BLaER1 treated with 17β-estradiol and CSF1 and Interleukin-3, amounts not matched to agents 10 nM and 100 nM (cell line): Measurements from ENCODE around the gene UBIAD1.

ENCODE experiments used
- H3K27ac ChIP-seq, 11 experiments: shearing (Covaris generic); formaldehyde crosslinking; 2 replicates each; pipeline ENCODE4 v1.8.1; 2022
- H3K27me3 ChIP-seq, 11 experiments: shearing (Covaris generic); formaldehyde crosslinking; 2 replicates each; pipeline ENCODE4 v1.8.1; 2022
- H3K36me3 ChIP-seq, 11 experiments: shearing (Covaris generic); formaldehyde crosslinking; 2 replicates each; pipeline ENCODE4 v1.8.1; 2022
- H3K4me1 ChIP-seq, 10 experiments: shearing (Covaris generic); formaldehyde crosslinking; 2 replicates each; pipeline ENCODE4 v1.8.1; 2022
- H3K4me2 ChIP-seq, 11 experiments: shearing (Covaris generic); formaldehyde crosslinking; 2 replicates each; pipeline ENCODE4 v1.8.1; 2022
- H3K4me3 ChIP-seq, 10 experiments: shearing (Covaris generic); formaldehyde crosslinking; 2 replicates each; pipeline ENCODE4 v1.8.1; 2022
- H3K9ac ChIP-seq, 11 experiments: shearing (Covaris generic); formaldehyde crosslinking; 2 replicates each; pipeline ENCODE4 v1.8.1; 2022
- H3K9me3 ChIP-seq, 11 experiments: shearing (Covaris generic); formaldehyde crosslinking; replicated peaks in 1 of 11; 2 replicates each; pipeline ENCODE4 v1.8.1; 2022
- H4K20me1 ChIP-seq, 11 experiments: shearing (Covaris generic); formaldehyde crosslinking; 2 replicates each; pipeline ENCODE4 v1.8.1; 2022
- Cebpa-rat ChIP-seq, 11 experiments: shearing (Covaris generic); IDR thresholded peaks; 2 replicates each; pipeline ENCODE4 v1.8.1; 2022

UBIAD1 gene

DNA sequence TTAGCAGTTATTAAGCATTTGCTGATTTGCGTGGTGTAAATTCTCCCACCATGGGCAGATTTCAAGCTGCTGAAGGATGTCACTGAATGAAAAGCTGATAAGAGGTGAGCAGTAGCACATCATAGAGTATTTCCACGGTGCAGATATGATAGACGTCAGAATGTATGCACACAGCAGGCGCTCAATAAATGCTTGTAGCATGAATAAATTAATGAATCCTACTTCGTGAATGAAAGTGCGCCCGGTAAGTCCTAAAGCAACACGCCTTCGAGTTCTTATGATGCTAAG, 510 bp upstream of the UBIAD1 start:
- H3K4me1 ChIP-seq, result peaks cover 28 to 35% (median 29%) of the 10 kb centered on the region in 10 experiments
- H3K9ac ChIP-seq, result peak overlapping the region in 3 of 11 experiments; percentile 37 to 50 (median 50); a peak in 3 of 22 replicates

DNA sequence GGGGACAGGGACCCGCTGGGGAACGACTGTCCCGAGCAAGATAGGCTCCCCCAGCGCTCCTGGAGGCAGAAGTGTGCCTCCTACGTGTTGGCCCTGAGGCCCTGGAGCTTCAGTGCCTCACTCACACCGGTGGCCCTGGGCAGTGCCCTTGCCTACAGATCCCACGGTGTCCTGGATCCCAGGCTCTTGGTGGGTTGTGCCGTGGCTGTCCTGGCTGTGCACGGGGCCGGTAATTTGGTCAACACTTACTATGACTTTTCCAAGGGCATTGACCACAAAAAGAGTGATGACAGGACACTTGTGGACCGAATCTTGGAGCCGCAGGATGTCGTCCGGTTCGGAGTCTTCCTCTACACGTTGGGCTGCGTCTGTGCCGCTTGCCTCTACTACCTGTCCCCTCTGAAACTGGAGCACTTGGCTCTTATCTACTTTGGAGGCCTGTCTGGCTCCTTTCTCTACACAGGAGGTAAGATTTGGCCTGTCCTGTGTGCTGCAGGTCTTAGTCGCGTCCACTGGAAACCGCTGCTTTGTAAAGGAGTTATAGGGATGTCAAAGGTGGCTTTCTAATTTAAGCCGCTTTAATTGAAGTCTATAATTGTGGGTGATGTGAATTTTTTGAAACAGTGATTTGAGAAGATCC, 717 bp downstream of the UBIAD1 start:
- Histone ChIP-seq H3K36me3 (peaks cover 4 to 37% (median 26%) of the 10 kb centered on the region in 11 experiments), H3K9me3 (no peaks in the 10 kb centered on the region), H4K20me1 (peaks cover 0 to 36% (median 0%) of the 10 kb centered on the region in 11 experiments; a peak in 5 of 22 replicates), H3K4me2 (peak overlapping the region; percentile 76 to 96 (median 92)), H3K27ac (peak overlapping the region; percentile 94 to 100 (median 99)), H3K4me3 (peak overlapping the region; percentile 69 to 82 (median 75)), H3K9ac (peak overlapping the region; percentile 95 to 100 (median 98)), H3K27me3 (no peaks in the 10 kb centered on the region), H3K4me1 (peaks cover 28 to 35% (median 29%) of the 10 kb centered on the region in 10 experiments)
- TF ChIP-seq Cebpa-rat (IDR thresholded peaks at IDR 0.05), result no peak

More for the DNA sequence above, 510 bp upstream of the UBIAD1 start:
- Histone ChIP-seq H3K27ac (no peak overlapping the region), H4K20me1 (peaks cover 0 to 26% (median 0%) of the 10 kb centered on the region in 11 experiments; a peak in 5 of 22 replicates), H3K27me3 (no peaks in the 10 kb centered on the region), H3K36me3 (peaks cover 0 to 24% (median 14%) of the 10 kb centered on the region in 11 experiments; a peak in 16 of 22 replicates), H3K4me2 (peak overlapping the region; percentile 32 to 81 (median 58); a peak in 18 of 22 replicates), H3K4me3 (peak overlapping the region in 5 of 10 experiments; percentile 15 to 52 (median 34); a peak in 7 of 20 replicates), H3K9me3 (no peaks in the 10 kb centered on the region)
- no peak for TF ChIP-seq Cebpa-rat (IDR thresholded peaks at IDR 0.05)

DNA sequence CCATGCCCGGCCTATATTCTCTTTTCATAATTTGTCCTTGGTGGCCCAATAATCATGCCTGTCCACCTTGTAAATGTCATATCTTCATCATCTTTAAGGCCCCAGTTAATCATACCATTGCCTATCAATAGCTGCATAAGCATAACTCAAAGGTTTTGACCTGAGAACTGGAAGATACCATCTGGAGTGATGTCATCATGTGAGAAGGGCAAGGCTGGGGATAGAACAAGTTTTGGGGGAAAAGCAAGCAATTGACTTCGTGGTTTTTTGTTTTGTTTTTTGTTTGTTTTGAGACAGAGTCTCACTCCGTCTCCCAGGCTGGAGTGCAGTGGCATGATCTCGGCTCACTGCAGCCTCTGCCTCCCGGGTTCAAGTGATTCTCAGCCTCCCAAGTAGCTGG, 6.2 kb downstream of the UBIAD1 start:
- TF ChIP-seq Cebpa-rat (IDR thresholded peaks at IDR 0.05), result no peak
- H3K9me3 ChIP-seq, result no peaks in the 10 kb centered on the region
- H3K9ac ChIP-seq, result no peak overlapping the region
- H3K27ac ChIP-seq, result no peak overlapping the region
- no peaks in the 10 kb centered on the region for H3K27me3 ChIP-seq
- H3K4me2 ChIP-seq, result peak overlapping the region in 4 of 11 experiments; percentile 66 to 75 (median 69); a peak in 2 of 22 replicates
- H4K20me1 ChIP-seq, result peaks cover 0 to 72% (median 12%) of the 10 kb centered on the region in 11 experiments; a peak in 10 of 22 replicates
- H3K36me3 ChIP-seq, result peaks cover 20 to 82% (median 54%) of the 10 kb centered on the region in 11 experiments
- no peak overlapping the region for H3K4me3 ChIP-seq
- peaks cover 53 to 71% (median 63%) of the 10 kb centered on the region in 10 experiments for H3K4me1 ChIP-seq

DNA sequence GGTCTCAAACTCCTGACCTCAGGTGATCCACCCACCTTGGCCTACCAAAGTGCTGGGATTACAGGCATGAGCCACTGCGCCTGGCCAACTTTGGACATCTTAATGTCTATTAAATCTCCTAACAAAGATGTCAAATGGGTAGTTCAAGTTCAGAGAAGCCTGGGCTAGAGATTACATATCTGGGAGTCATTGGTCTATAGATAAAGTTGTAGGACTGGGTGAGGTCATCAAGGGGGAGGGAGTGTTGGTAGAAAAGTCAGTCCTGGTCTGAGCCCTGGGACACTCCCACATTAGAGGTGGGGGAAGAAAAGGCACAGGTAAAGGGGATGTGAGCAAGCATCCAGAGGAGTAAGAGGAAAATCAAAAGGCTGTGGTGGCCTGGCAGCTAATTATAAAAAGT, 6.6 kb downstream of the UBIAD1 start:
- Histone ChIP-seq H3K9ac (no peak overlapping the region), H3K4me2 (peak overlapping the region in 10 of 11 experiments; percentile 53 to 77 (median 70); a peak in 15 of 22 replicates), H3K4me3 (no peak overlapping the region), H3K4me1 (peaks cover 53 to 71% (median 63%) of the 10 kb centered on the region in 10 experiments), H4K20me1 (peaks cover 0 to 77% (median 17%) of the 10 kb centered on the region in 11 experiments; a peak in 10 of 22 replicates), H3K9me3 (no peaks in the 10 kb centered on the region), H3K36me3 (peaks cover 20 to 82% (median 55%) of the 10 kb centered on the region in 11 experiments), H3K27me3 (no peaks in the 10 kb centered on the region), H3K27ac (peak overlapping the region in 1 of 11 experiments; percentile 32; a peak in 1 of 22 replicates)
- TF ChIP-seq Cebpa-rat (IDR thresholded peaks at IDR 0.05), result no peak

DNA sequence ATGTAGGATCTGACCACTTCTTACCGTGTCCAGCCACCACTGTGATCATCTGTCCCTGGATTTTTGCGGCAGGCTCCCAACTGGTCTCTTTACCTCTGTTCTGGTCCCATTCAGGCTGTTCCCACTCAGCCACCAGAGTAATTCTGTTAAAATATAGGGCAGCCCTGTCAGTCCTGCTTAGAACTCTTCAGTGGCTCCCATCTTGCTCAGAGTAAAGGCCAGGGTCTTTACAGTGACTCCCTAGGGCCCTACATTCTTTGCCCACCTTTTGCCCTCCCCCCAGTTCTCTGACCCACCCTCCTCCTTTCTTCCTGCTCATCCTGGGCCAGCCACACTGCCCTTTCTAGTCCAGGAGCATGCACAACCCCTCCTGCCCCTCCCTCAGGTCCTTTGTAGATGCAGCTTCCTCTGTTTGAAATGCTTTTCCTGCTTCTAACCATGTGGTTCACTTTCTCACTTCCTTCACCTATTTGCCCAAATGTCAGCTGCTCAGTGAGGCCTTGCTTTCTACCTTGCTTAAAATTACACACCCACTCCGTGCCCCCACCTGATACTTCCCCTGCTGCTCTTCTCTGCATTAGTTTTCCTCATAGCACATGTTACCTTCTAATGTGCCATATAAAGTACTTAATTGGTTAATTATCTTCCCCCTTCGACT, 7.8 kb downstream of the UBIAD1 start:
- Histone ChIP-seq H4K20me1 (peaks cover 0 to 79% (median 26%) of the 10 kb centered on the region in 11 experiments; a peak in 12 of 22 replicates), H3K4me3 (no peak overlapping the region), H3K27ac (peak overlapping the region in 8 of 11 experiments; percentile 18 to 57 (median 46); a peak in 15 of 22 replicates), H3K9me3 (no peaks in the 10 kb centered on the region), H3K27me3 (no peaks in the 10 kb centered on the region), H3K9ac (peak overlapping the region in 5 of 11 experiments; percentile 13 to 47 (median 36); a peak in 5 of 22 replicates), H3K4me2 (peak overlapping the region; percentile 53 to 77 (median 69)), H3K4me1 (peaks cover 43 to 69% (median 53%) of the 10 kb centered on the region in 10 experiments), H3K36me3 (peaks cover 26 to 84% (median 58%) of the 10 kb centered on the region in 11 experiments)
- TF ChIP-seq Cebpa-rat (IDR thresholded peaks at IDR 0.05), result no peak

DNA sequence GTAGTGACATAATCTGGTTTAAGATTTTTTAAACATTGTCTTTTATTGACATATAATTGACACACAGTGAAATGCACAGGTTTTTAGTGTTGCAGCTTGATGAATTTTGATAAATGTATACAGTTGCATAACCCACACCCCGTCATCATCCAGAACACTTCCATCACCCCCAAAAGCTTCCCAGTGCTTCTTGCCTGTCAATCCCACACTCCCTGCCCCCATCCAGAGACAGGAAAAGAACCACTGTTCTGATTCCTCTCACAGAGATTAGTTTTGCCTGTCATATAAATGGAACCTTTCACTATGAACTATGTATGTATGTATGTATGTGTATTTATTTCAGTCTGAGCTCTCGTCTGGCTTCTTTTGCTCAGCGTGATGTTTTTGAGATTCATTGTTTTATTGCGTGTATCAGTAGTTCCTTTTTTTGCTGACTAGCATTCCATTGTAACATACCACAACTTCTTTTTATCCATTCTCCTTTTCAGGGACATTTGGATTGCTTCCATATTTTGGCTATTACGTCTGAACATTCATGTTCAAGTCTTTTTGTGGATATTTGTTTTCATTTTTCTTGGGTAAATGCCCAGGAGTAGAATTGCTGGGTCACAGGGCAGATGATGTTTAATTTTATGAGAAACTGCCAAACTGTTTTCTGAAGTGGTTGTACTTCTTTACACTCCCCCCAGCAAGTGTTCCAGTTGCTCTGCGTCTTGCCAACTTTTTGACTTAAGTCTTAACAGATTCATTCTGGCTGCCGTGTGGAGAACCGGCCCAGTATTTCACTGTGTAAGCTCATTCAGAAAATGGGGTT, 8.7 kb downstream of the UBIAD1 start:
- Histone ChIP-seq H3K27me3 (no peaks in the 10 kb centered on the region), H3K9ac (0 out of 22 replicates have a peak overlapping the region, but pooled peaks of 1 of the 11 experiments have one; percentile 36), H3K4me3 (no peak overlapping the region), H3K9me3 (no peaks in the 10 kb centered on the region), H3K4me2 (peak overlapping the region; percentile 53 to 77 (median 69); a peak in 18 of 22 replicates), H3K36me3 (peaks cover 33 to 84% (median 63%) of the 10 kb centered on the region in 11 experiments), H4K20me1 (peaks cover 0 to 79% (median 30%) of the 10 kb centered on the region in 11 experiments; a peak in 12 of 22 replicates), H3K27ac (peak overlapping the region in 5 of 11 experiments; percentile 32 to 57 (median 48); a peak in 5 of 22 replicates), H3K4me1 (peaks cover 40 to 66% (median 51%) of the 10 kb centered on the region in 10 experiments)
- no peak for TF ChIP-seq Cebpa-rat (IDR thresholded peaks at IDR 0.05)

DNA sequence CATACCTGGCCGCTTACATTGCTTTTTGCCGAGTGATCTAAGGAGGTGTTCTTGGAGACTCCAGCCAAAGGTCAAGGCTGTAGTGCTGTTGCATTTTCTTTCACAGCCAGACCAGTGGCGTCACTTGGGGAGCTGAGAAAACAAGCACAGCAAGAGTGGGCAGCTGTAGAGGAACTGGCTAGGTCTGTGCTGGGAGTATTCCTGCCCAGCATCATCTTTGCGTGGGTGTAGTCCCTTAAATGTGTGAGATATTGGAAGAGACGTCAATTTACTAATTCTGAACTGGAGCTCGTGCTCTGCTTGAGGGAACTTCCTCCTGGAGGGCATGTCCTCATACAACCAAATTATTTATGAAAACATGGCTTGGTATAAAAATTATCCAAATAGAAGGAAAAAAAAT, 10.2 kb downstream of the UBIAD1 start:
- Histone ChIP-seq H3K36me3 (peaks cover 42 to 84% (median 62%) of the 10 kb centered on the region in 11 experiments), H3K9ac (no peak overlapping the region)
- TF ChIP-seq Cebpa-rat (IDR thresholded peaks at IDR 0.05), result no peak

DNA sequence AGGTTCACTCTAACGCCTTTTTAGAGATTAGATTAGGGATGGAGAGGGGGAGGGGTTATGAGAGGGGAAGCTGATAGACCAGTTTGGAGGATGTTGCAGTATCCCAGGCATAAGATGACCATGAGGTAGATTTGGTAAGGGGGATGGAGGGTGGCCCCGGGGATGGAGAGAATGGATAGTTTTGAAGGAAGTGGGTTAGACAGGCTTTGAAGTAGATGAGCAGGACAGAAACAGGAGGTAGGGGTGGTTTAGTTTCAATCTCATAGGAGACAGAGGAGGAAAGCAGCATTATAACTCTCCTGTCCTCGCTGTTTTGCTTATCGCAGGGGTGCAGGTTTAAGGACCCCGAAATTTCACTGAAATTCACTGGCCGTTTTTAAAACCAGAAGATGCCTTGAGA, 11.8 kb downstream of the UBIAD1 start:
- H4K20me1 ChIP-seq, result peaks cover 0 to 80% (median 48%) of the 10 kb centered on the region in 11 experiments; a peak in 13 of 22 replicates
- H3K4me2 ChIP-seq, result peak overlapping the region in 7 of 11 experiments; percentile 24 to 48 (median 35); a peak in 10 of 22 replicates
- no peaks in the 10 kb centered on the region for H3K27me3 ChIP-seq
- H3K9ac ChIP-seq, result peak overlapping the region in 2 of 11 experiments; percentile 10 to 11; a peak in 1 of 22 replicates
- H3K9me3 ChIP-seq, result no peaks in the 10 kb centered on the region
- no peak for TF ChIP-seq Cebpa-rat (IDR thresholded peaks at IDR 0.05)
- H3K36me3 ChIP-seq, result peaks cover 36 to 84% (median 60%) of the 10 kb centered on the region in 11 experiments
- H3K4me1 ChIP-seq, result peaks cover 35 to 82% (median 65%) of the 10 kb centered on the region in 10 experiments
- H3K27ac ChIP-seq, result no peak overlapping the region
- no peak overlapping the region for H3K4me3 ChIP-seq

More for the DNA sequence above, 10.2 kb downstream of the UBIAD1 start:
- H3K4me3 ChIP-seq, result no peak overlapping the region
- H4K20me1 ChIP-seq, result peaks cover 0 to 78% (median 39%) of the 10 kb centered on the region in 11 experiments; a peak in 13 of 22 replicates
- peaks cover 40 to 78% (median 63%) of the 10 kb centered on the region in 10 experiments for H3K4me1 ChIP-seq
- no peaks in the 10 kb centered on the region for H3K27me3 ChIP-seq
- H3K9me3 ChIP-seq, result no peaks in the 10 kb centered on the region
- H3K27ac ChIP-seq, result no peak overlapping the region
- peak overlapping the region in 1 of 11 experiments; percentile 18; a peak in 1 of 22 replicates for H3K4me2 ChIP-seq
